Thyroid gland (tissue), 4 donors: ENCODE measurements around the gene SMC1A.

Experiments
- CTCF ChIP-seq, 6 experiments: fragments of 200-600 bp in 3 of 6; fragments of 450-650 bp in 3 of 6; sonication (generic) in 3 of 6; IDR thresholded peaks; one replicate each; pipeline ENCODE4 v1.5.1; 2016 to 2019; ENCODE audit warnings: antibody characterized with exemption in 6 of 6, mild to moderate bottlenecking in 2 of 6, inconsistent platforms in 1 of 6, moderate library complexity in 1 of 6
- POLR2A ChIP-seq, 2 donors: fragments of 450-650 bp; IDR thresholded peaks; one replicate each; pipeline ENCODE4 v1.6.1; 2017; ENCODE audit warnings: antibody characterized with exemption in 2 of 2, mild to moderate bottlenecking in 2 of 2, moderate library complexity in 1 of 2

GRCh38 chrX:53438174-53438831, 15.8 kb upstream of the SMC1A start:
- no peak for TF ChIP-seq CTCF (IDR thresholded peaks at IDR 0.05)
- no peak for TF ChIP-seq POLR2A (IDR thresholded peaks at IDR 0.05)
